Cerebellar nuclear complex (tissue), 1 donor: ENCODE measurements around the gene SPRR2A.
"Not testable (repeated sequence)": the region's sequence is repeated elsewhere in the genome, so short reads cannot be mapped to it uniquely, and the experiment has no call there.

ENCODE experiments used
- DNase-seq, 2 experiments: peaks; one replicate each; lab custom pipeline; 2025; lab: John Stamatoyannopoulos, UW

SPRR2A gene

DNA sequence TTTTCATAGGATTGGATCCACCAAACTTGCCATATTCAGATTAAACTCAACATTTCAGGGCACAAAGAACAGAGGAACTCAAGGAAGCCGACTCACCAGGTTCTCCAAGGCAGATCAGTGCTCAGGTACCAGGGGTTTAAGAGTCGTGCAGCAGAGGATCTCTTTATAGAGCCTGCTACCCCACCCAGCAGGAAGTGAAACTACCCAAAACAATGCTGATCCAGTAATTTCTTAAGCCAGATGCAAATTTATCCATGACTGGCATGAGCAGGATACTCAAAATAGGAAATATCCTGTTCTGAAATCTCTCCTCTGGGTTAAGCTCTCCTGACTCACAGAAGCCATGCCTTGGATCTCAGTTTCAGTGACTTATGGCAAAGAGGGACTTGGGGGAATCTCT, at the start of gene SPRR2A:
TSS of gene SPRR2A (minus strand) at position 138 of the 400 bp plus-strand sequence. CDS start 777 bp downstream, outside the sequence.
- DNase-seq, result no peak

DNA sequence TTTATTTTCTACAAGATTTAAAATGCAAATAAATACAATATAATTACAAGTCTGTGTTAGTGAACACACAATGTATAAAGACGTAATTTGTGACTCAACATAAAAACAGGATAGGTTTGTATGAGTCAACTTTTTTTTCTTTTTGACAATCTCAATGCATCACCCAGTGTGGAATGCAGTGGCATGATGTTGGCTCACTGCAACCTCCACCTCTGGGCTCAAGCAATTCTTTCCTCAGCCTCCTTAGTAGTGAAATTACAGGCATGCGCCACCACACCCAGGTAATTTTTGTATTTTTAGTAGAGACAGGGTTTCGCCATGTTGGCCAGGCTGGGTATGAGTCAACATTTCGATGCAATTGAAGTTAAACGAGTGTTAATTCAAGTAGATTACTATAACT, 42.9 kb upstream of the SPRR2A start:
- DNase-seq, result no peak

DNA sequence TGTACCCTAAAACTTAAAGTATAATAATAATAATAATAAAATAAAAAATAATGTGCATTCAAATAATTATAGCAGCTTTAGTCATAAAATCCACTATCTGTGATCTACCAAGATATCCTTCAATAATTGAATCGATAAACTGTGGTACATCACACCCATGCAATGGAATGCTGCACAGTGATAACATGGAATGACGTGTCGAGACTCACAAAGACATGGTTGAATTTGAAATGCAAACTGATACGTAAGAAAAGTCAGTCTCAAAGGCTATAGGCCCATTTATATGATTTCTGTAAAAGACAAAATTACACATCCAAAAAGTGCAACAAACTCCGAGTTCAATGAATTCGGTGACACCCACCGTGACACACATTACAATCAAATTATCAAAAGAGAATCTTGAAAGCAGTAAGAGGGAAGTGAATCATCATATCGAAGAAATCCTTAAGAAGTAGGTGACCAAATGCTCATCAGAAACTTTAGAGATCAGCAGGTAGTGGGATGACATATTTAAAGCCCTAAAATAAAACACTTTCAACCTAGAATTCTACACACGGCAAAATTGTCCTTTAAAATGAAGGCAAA, 42.2 kb upstream of the SPRR2A start:
- no peak for DNase-seq

DNA sequence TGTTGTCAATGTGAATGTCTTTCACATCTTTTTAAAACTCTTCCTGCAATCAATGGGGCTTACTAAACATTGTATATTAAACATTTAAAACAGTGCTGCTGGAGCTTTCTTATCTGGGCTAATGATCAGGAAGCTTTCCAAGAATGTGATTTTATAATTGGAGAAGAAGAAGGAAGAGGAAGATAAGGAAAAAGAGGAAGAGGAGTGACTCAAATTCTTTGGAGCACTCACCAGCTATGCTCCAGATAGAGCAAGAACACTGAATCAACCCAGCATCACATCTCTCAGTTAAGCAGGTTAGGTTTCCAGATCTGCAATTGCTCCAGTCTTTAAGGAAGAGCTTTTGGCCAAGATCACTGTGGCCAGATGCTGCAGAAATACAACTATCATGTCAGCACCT, 38.5 kb upstream of the SPRR2A start:
- DNase-seq, result no peak

DNA sequence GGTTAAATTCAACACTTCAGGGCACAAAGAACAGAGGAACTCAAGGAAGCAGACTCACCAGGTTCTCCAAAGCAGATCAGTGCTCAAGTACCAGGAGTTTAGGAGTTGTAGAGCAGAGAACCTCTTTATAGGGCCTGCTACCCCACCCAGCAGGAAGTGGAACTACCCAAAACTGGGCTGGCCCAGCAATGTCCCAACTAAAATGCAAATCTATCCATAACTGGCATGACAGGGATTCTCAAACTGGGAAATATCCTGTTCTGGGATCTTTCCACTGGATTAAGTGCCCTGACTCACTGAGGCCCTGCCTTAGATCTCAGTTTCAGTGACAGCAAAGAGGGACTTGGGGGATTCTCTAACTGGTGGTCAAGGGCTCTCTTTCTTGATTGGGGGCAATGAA, 37.1 kb upstream of the SPRR2A start, which contains the start of gene SPRR2E:
TSS of gene SPRR2E (minus strand) at position 101 of the 400 bp plus-strand sequence. CDS start 775 bp downstream, outside the sequence.
- no peak for DNase-seq

DNA sequence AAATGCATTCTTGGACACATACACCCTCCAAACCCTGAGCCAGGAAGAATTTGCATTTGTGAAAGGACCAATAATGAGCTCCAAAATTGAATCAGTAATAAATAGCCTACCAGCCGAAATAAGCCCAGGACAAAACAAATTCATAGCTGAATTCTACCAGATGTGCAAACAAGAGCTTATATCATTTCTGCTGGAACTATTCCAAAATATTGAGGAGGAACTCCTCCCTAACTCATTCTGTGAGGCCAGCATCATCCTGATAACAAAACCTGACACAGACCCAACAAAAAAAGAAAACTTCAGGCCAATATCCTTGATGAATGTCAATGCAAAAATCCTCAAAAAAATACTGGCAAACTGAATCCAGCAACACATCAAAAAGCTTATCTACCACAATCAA, 30.3 kb upstream of the SPRR2A start:
- no peak for DNase-seq

DNA sequence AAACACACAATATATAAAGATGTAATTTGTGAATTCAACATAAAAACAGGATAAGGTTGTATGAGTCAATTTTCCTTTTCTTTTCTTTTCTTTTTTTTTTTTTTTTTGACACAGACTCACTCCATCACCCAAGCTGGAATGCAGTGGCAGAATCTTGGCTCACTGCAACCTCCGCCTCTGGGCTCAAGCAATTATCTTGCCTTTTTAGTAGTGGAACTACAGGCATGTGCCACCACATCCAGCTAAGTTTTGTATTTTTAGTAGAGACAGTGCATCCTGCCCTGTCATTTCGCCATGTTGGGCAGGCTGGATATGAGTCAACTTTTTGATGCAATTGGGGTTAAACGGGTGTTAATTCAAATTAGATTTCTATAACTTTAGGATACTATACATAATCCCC, 24.4 kb upstream of the SPRR2A start:
- no peak for DNase-seq

DNA sequence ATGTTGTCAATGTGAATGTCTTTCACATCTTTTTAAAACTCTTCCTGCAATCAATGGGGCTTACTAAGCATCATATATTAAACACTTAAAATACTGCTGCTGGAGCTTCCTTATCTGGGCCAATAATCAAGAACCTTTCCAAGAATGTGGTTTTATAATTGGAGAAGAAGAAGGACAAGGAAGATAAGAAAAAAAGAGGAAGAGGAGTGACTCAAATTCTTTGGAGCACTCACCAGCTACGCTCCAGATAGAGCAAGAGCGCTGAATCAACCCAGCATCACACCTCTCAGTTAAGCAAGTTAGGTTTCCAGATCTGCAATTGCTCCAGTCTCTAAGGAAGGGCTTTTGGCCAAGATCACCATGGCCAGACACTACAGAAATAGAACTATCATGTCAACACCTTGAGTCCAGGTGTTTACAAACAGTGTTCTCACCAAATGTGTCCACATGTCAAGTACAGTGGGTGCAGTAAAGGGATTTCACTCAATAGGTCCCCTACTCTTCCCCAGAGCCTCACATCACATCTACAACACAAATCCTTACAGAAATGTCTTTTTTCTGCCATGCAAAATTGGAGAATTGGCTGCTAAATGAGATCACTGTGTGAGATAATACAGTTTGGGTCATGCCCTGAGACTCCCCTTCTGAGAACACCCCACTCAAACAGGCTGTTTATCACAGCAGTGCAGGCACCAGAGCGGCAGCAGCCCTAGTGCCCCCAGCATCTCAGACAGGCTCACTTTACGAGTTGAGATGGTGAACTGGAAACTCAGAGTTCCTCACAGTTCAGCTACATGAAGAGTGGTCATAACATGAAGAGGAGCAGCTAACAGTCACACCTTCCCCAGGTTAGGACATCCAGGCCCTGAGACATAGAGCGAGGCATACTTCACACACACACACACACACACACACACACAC, 15.8 kb upstream of the SPRR2A start:
- no peak for DNase-seq

DNA sequence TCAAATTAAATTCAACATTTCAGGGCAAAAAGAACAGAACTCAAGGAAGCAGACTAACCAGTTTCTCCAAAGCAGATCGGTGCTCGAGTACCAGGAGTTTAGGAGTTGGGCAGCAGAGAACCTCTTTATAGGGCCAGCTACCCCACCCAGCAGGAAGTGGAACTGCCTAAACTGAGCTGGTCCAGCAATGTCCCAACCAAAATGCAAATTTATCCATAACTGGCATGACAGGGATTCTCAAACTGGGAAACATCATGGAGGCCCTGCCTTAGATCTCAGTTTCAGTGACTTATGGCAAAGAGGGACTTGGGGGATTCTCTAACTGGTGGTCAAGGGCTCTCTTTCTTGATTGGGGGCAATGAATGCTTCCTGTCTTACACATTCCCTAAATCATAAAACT, 14.2 kb upstream of the SPRR2A start, which contains the start of gene SPRR2B:
TSS of gene SPRR2B (minus strand) at position 101 of the 400 bp plus-strand sequence. CDS start 772 bp downstream, outside the sequence.
- DNase-seq, result no peak

DNA sequence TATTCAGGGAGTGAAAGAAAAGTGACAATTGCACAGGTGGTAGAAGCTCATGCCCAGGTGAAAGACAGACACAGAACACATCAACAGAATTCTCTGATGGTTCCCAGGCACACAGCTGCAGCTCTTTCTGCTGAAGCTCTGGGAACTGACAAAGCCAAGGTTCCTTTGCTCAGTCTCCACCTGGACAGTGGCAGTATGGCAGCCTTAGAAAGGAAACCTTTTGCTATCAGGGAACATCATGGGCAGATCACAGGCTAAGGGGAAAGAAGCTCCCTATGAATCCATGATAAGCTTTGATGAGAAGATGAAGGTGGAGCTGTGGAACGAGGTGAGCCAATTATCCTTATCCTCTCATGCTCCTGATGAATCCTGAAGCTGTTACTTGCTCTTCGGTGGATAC, 12.9 kb upstream of the SPRR2A start:
- no peak for DNase-seq

DNA sequence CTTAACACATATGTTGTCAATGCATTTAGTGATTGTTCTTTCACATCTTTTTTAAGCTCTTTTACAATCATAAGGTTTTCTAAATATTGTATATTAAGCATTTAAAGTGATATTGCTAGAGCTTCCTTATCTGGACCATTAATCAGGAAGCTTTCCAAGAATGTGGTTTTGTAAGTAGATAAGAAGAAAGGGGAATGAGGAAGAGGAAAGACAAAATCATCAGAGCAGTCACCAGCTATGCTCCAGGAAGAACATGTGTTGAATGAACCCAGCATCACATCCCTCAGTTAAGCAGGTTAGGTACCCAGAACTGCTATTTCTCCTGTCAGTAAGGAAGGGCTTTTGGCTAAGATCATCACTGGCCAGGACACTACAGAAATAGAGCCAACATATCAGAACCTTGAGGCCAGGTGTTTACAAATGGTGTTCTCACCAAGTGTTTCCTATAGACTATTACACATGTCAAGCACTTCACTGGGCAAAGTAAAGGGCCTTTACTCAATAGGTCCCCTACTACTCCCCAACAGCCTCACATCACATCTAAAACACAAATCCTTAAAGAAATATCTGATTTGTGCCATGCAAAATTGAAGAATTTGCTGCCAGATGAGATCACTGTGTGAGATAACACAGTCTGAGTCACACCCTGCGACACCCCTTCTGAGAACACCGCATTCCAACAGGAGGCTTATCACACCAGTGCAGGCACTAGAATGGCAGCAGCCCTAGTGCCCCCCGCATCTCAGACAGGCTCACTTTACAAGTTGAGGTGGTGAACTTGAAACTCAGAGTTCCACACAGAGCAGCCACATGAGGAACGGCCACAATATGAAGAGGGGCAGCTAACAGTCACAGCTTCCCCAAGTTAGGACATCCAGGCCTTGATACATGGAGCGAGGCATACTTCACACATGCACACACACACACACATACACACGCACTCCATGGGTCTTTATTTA, 1.8 kb upstream of the SPRR2A start:
- no peak for DNase-seq

DNA sequence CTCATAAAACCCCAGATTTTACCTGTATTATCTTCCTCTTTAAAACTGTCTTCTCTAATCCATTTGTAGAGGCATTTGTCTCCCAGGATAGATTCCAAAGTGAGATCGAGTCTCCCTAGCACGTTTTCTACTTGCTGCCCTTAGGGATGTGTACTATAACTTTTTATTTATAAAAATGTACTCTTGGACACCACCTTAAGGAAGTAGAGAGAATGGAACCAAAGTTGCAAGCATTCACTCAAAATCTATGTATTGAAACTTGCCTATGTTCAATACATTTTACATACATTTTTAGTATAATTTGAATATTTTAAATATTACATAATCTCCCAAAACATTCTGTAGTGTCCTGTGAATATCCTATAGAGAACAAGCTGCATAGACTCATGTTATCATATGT, 842 bp upstream of the SPRR2A start:
- DNase-seq, result no peak

DNA sequence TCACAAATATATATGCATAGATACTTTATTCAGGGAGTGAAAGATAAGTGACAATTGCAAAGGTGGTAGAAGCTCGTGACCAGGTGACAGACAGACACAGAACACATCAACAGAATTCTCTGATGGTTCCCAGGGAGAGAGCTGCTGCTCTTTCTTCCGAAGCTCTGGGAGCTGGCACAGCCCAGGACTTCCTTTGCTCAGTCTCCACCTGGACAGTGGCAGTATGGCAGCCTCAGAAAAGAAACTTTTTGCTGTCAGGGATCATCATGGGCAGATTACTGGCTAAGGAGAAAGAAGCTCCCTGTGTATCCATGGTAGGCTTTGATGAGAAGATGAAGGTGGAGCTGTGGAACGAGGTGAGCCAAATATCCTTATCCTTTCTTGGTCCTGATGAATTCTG, 1.2 kb downstream of the SPRR2A start:
- not testable (repeated sequence) for DNase-seq

DNA sequence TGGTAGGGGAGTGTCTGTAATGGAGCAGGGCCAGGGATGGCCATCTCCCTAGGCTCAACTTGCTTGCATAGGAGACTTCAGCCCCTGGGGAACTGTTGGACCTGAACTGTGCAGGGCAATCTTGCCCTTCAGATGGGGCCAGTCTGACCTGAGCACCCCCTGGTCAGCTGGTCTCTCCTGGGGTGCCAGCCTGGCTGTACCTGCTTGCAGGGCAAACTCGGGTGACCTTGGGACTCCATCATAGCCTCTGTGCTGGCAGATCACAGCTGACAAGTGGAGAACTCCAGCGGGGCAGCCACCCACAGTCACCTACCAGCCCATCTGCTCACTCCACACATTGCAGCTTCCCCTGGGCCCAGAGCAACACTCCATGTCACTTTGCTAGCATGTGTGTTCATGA, 8.1 kb downstream of the SPRR2A start:
- DNase-seq, result no peak

DNA sequence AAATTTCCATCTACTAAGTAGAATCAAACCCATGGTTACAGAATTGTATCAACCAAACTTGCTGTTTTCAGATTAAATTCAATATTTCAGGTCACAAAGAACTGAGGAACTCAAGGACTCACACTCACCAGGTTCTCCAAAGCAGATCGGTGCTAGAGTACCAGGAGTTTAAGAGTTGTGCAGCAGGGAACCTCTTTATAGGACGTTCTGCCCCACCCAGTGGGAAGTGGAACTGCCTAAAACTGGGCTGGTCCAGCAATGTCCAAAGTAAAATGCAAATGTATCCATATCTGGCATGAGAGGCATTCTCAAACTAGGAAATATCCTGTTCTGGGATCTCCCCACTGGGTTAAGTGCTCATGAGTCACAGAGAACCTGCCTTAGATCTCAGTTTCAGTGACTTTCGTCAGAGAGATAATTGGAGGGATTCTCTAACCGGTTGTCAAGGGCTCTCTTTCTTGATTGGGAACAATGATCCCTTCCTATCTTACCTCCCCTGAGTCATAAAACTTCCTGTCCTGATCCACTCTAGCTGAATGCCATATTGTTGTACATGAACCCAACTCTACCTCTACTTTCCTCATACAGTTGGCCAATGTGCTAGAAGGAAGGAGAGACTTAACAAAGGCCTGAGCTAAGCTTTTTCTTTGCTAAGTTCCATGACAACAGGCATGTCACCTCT, 16.2 kb downstream of the SPRR2A start, which contains the start of gene SPRR2D:
TSS of gene SPRR2D (minus strand) at position 171 of the 682 bp plus-strand sequence. CDS start 774 bp downstream, outside the sequence.
- DNase-seq, result no peak

DNA sequence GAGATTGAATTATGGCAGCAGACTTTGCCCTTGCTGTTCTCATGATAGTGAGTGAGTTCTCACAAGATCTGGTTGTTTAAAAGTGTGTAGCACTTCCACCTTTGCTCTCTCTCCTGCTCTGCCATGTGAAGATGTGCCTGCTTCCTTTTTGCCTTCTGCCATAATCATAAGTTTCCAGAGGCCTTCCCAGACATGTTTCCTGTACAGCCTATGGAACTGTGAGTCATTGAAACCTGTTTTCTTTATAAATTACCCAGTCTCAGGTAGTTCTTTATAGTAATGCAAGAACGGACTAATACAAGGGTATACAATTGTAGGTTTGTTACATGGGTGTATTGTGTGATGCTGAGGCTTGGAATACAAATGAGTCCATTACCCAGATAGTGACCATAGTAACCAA, 22.1 kb downstream of the SPRR2A start:
- no peak for DNase-seq

DNA sequence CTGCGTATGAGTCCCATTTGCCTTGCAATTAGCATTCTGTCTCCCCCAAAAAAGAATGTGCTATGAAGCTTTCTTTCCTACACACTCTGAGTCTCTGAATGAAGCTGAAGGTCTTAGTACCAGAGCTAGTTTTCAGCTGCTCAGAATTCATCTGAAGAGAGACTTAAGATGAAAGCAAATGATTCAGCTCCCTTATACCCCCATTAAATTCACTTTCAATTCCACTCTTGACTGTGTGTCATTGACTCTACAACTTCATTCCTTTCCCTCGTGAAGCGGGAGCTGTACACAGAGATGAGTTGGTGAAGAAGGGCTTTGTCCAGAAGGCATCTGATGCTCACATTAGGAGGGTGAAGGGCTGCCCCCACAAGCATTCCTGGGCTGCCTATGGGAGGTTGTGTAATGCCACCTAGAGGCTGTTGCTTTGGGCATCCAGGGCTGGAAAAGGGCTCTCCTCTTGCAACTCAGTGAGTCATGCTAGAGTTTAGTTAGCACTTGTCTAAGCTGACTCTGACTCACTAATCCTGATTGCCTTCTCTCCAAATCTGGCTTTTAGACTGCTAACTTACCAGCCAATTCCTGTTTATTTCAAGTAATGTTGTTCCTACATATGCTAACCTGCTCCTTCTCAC, 24.5 kb downstream of the SPRR2A start:
- no peak for DNase-seq

DNA sequence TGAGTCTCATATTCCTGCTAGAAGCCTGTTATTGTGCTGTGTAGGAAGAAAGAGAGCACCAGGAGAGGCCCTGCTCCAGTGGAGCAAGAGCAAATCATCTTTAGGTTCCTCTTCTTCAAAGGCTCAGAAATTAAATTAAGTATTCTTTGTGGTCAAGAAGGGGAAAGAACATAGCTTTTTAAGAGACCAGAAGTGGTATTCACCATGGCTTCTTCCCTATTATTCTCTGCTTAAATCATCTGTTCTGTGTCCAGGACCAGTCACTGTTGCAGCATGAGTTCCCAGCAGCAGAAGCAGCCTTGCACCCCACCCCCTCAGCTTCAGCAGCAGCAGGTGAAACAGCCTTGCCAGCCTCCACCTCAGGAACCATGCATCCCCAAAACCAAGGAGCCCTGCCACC, 25.2 kb downstream of the SPRR2A start:
- DNase-seq, result no peak

DNA sequence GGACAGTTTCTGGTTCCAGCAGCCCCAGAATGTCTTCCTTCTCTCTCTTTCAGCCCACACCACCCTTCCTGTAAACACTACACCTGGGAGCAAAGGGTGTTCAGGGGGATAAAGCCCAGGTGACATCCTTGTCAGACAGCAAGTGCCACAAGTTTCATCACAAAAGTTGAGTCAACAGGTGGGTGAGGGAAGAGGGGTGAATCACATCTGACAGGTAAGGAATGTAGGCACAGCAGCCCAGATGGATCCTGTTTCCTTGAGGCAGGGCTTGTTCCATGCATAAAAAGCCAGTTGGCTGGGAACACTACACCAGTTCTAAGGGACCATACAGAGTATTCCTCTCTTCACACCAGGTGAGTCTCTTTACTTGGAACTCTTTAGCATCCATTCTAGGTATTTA, 26.4 kb downstream of the SPRR2A start, which contains the start of gene SPRR1B:
TSS of gene SPRR1B (plus strand) at position 309 of the 400 bp plus-strand sequence. CDS start 1,143 bp downstream, outside the sequence.
- DNase-seq, result no peak

DNA sequence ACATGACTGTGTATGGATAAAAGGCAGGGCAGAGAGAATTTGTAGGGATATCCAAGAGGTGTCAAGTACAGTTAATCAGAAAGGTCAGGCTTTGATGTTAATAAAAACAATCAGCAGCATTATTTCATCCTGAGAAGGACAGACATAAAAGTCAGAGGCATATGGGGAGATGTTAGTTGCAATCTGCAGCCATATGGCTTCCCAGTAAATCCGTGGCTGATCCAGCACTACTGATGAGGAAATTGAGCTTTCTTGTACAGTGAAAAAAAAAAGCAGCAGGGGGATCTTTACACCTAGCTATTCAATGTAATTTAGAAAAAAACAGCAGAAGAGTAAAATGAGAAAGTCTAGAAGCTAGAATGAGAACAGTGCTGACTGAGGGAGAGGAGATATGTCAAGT, 28.5 kb downstream of the SPRR2A start:
- no peak for DNase-seq

DNA sequence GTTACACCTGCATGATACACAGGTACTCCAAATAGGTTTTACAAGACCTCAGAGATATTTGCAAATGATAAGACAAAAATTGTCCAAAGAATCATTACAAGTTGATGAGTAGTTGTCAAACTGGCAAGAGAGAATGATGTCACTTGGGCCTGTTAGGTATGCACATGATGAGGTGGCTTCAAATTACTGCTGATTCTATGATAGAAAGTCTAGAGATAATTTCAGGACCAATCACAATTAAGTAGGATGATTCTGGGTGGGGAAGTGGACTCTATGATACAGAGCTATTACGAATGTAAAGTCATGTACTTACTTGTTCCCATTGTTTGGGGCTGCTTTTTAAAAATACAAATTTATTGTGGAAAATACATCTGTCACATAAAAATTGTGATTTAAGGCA, 31.5 kb downstream of the SPRR2A start:
- DNase-seq, result no peak
